Suprapubic skin (tissue), 4 donors: ENCODE measurements around the gene ALLC. TPM values are rescaled to one million over a fixed set of nuclear protein-coding genes. Genes with fewer than 3 reads are reported as not detected.
A peak's percentile ranks its signal among the peaks of the same experiment; 100 is the strongest.
"Not testable (repeated sequence)": the region's sequence is repeated elsewhere in the genome, so short reads cannot be mapped to it uniquely, and the experiment has no call there.

Experiments
- DNase-seq, 2 donors: peaks; one replicate each; pipeline ENCODE4 v3.0.0-alpha.2; 2019; ENCODE audit warnings: low spot score in 2 of 2
- H3K27ac ChIP-seq: fragments of 200-600 bp; sonication (generic); one replicate; pipeline ENCODE4 v1.5.1; 2019
- H3K27me3 ChIP-seq: fragments of 200-600 bp; sonication (generic); one replicate; pipeline ENCODE4 v1.5.1; 2019
- H3K36me3 ChIP-seq: fragments of 200-600 bp; sonication (generic); one replicate; pipeline ENCODE4 v1.5.1; 2019
- H3K4me1 ChIP-seq: fragments of 200-600 bp; sonication (generic); one replicate; pipeline ENCODE4 v1.5.1; 2019
- H3K4me3 ChIP-seq: fragments of 200-600 bp; sonication (generic); one replicate; pipeline ENCODE4 v1.5.1; 2019; ENCODE audit warnings: mild to moderate bottlenecking
- H3K9me3 ChIP-seq: fragments of 200-600 bp; sonication (generic); one replicate; pipeline ENCODE4 v1.5.1; 2019
- EP300 ChIP-seq: sonication (generic); formaldehyde crosslinking; IDR thresholded peaks from one replicate; pipeline ENCODE4 v1.6.1; 2017; ENCODE audit warnings: antibody characterized with exemption
- POLR2A ChIP-seq, 2 donors: fragments of 450-650 bp; IDR thresholded peaks; one replicate each; pipeline ENCODE4 v1.6.1; 2017; ENCODE audit warnings: antibody characterized with exemption in 2 of 2, mild to moderate bottlenecking in 2 of 2, moderate library complexity in 2 of 2
- POLR2AphosphoS5 ChIP-seq, 3 donors: sonication (generic); formaldehyde crosslinking; IDR thresholded peaks; one replicate each; pipeline ENCODE4 v1.6.1; 2017; ENCODE audit warnings: antibody characterized with exemption in 3 of 3
- WGBS: methylation state at CpG from one replicate; pipeline ENCODE4 v1.1.5; 2018; 5-methylcytosine and 5-hydroxymethylcytosine counted together
- total RNA-seq, 4 donors: library from RNA; depleted of rRNA; stranded (reverse); fragments of >200 nt; gene quantifications; one replicate each; pipeline ENCODE4 v1.1.0, GENCODE V29; 2016
- TF ChIP-seq, protein P1 (sequence below), 2 donors: fragments of 200-600 bp in 1 of 2; fragments of 450-650 bp in 1 of 2; sonication (generic) in 1 of 2; IDR thresholded peaks; one replicate each; pipeline ENCODE4 v1.5.1; 2016 to 2019; ENCODE audit warnings: antibody characterized with exemption in 2 of 2, mild to moderate bottlenecking in 1 of 2, moderate library complexity in 1 of 2

Gene ALLC
- not detected for total RNA-seq

DNA sequence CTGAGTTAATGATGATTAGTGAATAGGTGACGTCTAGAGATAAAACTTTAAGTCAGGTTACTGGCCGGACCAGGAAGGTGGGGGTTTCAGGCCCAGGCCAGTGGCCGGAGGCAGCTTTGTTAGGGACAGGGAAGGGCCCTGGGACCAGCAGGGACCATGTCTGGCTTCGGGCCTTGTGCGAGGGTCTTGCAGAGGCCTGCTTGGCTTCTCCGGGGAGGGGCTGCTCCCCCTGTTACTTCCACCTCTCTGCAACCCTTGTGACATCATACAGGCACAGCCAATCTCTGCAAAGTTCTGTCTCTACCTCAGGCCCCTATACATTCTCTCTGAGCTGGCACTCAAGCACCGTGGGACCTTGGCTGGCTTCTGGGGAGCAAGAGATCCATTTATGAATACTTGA is at the start of gene ALLC:
Gene ALLC (plus strand): TSS at position 320 of the 400 bp plus-strand sequence. CDS start 12,958 bp downstream, outside the sequence.
- TF ChIP-seq POLR2A (IDR thresholded peaks at IDR 0.05) (no peak), EP300 (no peak), POLR2AphosphoS5 (IDR thresholded peaks at IDR 0.05) (no peak)
- TF ChIP-seq, protein P1, sequence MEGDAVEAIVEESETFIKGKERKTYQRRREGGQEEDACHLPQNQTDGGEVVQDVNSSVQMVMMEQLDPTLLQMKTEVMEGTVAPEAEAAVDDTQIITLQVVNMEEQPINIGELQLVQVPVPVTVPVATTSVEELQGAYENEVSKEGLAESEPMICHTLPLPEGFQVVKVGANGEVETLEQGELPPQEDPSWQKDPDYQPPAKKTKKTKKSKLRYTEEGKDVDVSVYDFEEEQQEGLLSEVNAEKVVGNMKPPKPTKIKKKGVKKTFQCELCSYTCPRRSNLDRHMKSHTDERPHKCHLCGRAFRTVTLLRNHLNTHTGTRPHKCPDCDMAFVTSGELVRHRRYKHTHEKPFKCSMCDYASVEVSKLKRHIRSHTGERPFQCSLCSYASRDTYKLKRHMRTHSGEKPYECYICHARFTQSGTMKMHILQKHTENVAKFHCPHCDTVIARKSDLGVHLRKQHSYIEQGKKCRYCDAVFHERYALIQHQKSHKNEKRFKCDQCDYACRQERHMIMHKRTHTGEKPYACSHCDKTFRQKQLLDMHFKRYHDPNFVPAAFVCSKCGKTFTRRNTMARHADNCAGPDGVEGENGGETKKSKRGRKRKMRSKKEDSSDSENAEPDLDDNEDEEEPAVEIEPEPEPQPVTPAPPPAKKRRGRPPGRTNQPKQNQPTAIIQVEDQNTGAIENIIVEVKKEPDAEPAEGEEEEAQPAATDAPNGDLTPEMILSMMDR (IDR thresholded peaks at IDR 0.05): no peak
- H3K27me3 ChIP-seq: peaks cover 12% of the 10 kb centered on the region
- H3K4me3 ChIP-seq: no peak within 1 kb of the TSS
- H3K27ac ChIP-seq: no peak within 1 kb of the TSS
- no peaks in the 10 kb centered on the region for H3K9me3 ChIP-seq
- no peaks in the 10 kb centered on the region for H3K4me1 ChIP-seq
- DNase-seq: no peak
- no peaks in the 10 kb centered on the region for H3K36me3 ChIP-seq
- WGBS: 87% methylated on average over 6 of the region's 7 CpGs

DNA sequence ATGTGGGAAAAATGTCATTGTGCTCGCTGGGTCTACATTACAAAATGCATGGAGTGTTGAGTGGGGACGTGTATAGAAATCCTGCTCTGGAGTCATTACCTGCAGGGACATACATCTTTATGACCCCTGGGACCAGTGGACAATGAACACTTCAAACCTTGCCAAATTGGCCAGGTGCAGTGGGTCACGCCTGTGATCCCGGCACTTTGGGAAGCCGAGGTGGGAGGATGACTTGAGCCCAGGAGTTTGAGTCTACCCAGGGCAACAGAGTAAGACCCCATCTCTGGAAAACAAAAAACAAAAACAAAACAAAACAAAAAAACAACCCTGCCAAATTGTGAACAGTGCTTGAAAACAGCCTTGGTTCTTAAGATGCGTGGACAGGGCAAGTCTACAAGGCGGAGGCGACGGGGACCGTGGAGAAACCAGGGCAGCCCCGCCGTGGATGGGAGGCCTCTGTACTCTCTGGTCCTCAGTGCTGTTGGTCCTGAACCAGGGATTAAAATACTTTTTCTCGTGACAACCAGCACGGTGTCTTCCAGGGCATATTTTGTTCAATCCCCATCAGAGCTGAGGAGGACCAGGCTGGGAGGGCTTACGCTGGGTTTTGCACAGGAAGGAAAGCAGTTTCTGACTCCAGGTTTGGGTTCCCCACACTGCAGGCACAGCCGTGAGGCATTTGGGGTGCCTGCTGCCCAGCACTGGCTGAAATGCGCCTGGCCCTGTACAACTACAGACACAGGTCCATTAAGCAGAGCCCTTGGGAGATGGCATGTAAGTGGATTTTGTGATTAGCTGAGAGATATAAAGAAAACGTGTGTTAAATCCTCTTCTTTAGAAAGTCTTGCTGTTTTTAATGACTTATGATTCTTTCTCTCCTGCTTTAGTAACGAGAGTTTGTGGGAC is 49.4 kb upstream of the ALLC start:
- no peak overlapping the region for H3K27ac ChIP-seq
- H3K9me3 ChIP-seq: no peaks in the 10 kb centered on the region
- H3K4me1 ChIP-seq: no peaks in the 10 kb centered on the region
- H3K27me3 ChIP-seq: peaks cover under 1% of the 10 kb centered on the region
- TF ChIP-seq, protein P1 (IDR thresholded peaks at IDR 0.05): no peak
- TF ChIP-seq POLR2AphosphoS5 (IDR thresholded peaks at IDR 0.05): no peak
- no peak overlapping the region for H3K4me3 ChIP-seq
- DNase-seq: peak in 1 of 2 donors; percentile 56
- no peaks in the 10 kb centered on the region for H3K36me3 ChIP-seq
- WGBS: 85% methylated on average over 17 of the region's 19 CpGs

DNA sequence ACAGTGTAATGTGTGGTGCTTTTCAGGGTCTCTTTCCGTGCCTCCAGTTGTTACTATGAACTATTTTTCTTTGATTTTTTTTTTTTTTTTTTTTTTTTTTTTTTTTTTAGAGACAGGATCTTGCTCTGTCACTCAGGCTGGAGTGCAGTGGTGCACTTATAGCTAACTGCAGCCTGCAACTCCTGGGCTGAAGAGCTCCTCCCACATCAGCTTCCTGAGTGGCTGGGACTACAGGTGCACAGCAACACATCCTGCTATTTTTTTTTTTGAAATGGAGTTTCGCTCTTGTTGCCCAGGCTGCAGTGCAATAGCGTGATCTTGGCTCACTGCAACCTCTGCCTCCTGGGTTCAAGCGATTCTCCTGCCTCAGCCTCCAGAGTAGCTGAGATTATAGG is 48.7 kb upstream of the ALLC start:
- H3K9me3 ChIP-seq, H3K4me1 ChIP-seq: not testable (repeated sequence)
- 77% methylated on average over 4 of the region's 4 CpGs for WGBS

DNA sequence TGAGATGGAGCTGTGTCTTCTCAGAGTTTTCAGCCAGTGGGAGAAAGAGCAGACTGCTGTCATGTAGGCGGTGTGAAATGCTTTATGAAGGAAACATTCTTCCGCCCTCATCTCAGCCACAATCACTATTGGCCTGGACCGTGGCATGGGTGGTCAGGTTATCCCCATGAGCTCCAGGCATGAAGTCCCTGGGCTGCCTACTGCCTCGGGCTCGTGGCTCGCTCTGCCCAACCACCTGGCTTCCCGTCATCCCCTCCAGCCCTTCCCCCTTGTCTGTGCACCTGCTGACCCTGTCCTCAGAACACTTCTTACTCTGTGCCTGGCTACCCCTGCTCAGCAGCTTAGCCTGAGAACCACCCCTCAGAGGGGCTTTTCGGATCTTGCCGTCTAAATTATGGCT is 47.6 kb upstream of the ALLC start:
- DNase-seq: peak in 1 of 2 donors; percentile 29

More for the DNA sequence above, 48.7 kb upstream of the ALLC start:
- not testable (repeated sequence) for H3K27me3 ChIP-seq, H3K4me3 ChIP-seq, H3K36me3 ChIP-seq, H3K27ac ChIP-seq
- peak in 1 of 2 donors; percentile 32 for DNase-seq

DNA sequence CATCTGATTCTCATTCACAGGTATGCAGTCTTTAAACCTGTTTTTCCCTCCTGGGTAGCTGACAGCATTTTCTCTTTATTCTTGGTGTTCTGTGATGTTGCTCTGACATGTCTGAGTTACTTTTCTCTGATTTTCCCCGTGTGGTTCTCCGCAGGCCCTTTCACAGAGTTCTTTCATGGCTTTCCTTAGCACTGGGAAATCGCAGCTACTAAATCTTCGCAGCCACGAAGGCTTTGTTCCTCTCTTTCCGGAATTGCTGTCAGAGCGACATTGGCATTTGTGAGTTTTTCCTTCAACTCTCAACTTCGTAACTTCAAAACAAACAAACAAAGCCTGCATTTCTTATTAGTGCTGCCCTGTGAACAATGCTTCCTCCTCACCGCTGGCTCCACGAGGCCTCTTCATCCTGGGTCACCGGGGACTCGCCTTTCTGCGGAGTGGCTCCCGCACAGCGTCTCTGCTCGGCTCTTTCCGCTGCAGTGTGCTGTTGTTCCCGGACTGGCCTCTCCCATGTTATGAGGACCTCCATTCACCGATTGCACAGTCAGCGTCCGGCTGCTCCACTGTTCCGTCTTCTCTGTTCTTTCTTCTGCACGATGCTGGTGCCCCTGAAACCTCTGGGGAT is 47.0 kb upstream of the ALLC start:
- no peaks in the 10 kb centered on the region for H3K4me1 ChIP-seq
- H3K9me3 ChIP-seq: no peaks in the 10 kb centered on the region
- H3K36me3 ChIP-seq: no peaks in the 10 kb centered on the region
- TF ChIP-seq EP300 (no peak), POLR2A (IDR thresholded peaks at IDR 0.05) (no peak), POLR2AphosphoS5 (IDR thresholded peaks at IDR 0.05) (no peak)
- TF ChIP-seq, protein P1 (IDR thresholded peaks at IDR 0.05): no peak
- WGBS: 77% methylated on average over 23 of the region's 23 CpGs
- H3K27me3 ChIP-seq: no peaks in the 10 kb centered on the region
- no peak overlapping the region for H3K27ac ChIP-seq
- DNase-seq: peak in 1 of 2 donors; percentile 63
- H3K4me3 ChIP-seq: no peak overlapping the region

More for the DNA sequence above, 47.6 kb upstream of the ALLC start:
- Histone ChIP-seq H3K36me3 (no peaks in the 10 kb centered on the region), H3K4me3 (no peak overlapping the region), H3K9me3 (no peaks in the 10 kb centered on the region), H3K27ac (no peak overlapping the region), H3K4me1 (no peaks in the 10 kb centered on the region), H3K27me3 (no peaks in the 10 kb centered on the region)
- WGBS: 90% methylated on average over 9 of the region's 9 CpGs
- TF ChIP-seq EP300: no peak
- TF ChIP-seq POLR2AphosphoS5 (IDR thresholded peaks at IDR 0.05): no peak
- no peak for TF ChIP-seq POLR2A (IDR thresholded peaks at IDR 0.05)
- TF ChIP-seq, protein P1 (IDR thresholded peaks at IDR 0.05): no peak
